Activated CD8-positive, alpha-beta memory T cell treated with anti-CD3 and anti-CD28 coated beads, Interleukin-2, amount 50 U/mL, for 1 hour (primary cell): ENCODE results near the gene GPR35.
"Not testable (repeated sequence)": the region's sequence is repeated elsewhere in the genome, so short reads cannot be mapped to it uniquely, and the experiment has no call there.

ENCODE experiments used
- DNase-seq: peaks from one replicate; pipeline ENCODE4 v3.0.0-alpha.2; 2020; ENCODE audit errors: extremely low read depth

Gene GPR35

GRCh38 chr2:240602266-240603050 is 22.8 kb upstream of the GPR35 start:
- no peak for DNase-seq

DNA sequence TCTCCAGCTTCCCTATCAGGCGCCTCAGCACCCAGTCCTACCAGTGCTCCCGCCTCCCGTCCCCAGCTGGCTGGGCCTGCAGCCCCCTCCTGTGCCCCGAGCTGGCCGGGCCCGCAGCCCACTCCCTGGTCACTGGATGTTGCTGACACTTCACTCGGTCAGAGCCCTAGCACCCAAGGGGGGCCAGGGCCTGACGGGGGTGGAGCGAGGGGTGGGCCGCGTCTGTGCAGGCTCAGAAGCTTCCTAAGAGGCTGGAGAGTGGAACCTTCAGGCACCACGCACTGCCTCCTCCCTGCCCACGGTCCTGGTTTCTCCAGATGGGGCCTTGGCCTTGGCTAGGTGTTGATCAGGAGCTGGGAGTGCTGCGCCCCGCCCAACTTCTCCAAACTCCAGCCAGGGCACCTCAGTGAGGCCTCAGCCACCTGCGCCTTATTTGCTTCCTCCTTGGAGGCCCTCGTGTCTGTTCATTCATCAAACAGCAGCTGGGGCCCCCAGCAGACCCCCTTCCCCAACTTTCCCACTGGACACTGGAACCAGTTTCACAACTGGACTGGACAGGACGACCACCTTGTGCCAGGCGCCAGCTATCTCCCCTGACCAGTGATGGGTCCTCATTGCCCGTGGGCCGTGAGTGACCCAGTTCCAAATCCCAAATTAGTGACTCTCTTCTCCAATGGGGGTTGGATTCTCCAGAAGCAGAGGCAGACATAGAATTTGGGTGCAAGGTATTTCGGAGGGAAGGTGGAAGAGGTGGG is 22.0 kb upstream of the GPR35 start:
- no peak for DNase-seq

GRCh38 chr2:240603846-240604245 is 21.4 kb upstream of the GPR35 start:
- no peak for DNase-seq

DNA sequence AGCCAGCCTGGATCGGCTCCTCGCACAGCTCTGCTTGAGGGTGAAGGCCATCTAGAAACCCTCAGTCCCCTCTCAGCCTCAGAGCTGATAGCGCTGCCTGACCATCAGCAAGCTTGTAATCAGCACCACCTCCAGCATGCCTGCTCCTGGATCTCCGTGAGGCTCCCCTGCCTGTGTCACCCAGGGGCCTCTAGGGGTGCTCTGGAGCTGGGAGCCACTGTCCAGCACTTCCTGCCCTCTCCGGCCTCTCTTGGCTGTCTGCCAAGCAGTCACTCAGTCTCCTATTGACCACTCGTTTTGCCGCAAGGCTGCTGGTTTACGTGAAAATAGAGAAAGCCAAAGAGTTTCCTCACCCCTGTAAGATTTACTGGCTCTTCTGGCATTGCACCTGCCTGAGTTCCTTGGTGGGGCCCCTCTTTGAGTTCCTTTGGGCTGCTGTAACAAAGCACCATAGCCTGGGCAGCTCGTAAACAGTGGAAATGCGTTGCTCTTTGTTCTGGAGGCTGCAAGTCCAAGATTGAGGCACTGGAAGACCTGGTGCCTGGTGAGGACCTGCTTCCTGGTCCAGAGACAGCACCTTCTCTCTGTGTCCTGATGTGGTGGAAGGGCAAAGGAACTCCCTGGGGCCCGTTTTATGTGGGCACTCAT is 20.9 kb upstream of the GPR35 start:
- no peak for DNase-seq

GRCh38 chr2:240604939-240605716 is 20.2 kb upstream of the GPR35 start:
- DNase-seq = no peak

DNA sequence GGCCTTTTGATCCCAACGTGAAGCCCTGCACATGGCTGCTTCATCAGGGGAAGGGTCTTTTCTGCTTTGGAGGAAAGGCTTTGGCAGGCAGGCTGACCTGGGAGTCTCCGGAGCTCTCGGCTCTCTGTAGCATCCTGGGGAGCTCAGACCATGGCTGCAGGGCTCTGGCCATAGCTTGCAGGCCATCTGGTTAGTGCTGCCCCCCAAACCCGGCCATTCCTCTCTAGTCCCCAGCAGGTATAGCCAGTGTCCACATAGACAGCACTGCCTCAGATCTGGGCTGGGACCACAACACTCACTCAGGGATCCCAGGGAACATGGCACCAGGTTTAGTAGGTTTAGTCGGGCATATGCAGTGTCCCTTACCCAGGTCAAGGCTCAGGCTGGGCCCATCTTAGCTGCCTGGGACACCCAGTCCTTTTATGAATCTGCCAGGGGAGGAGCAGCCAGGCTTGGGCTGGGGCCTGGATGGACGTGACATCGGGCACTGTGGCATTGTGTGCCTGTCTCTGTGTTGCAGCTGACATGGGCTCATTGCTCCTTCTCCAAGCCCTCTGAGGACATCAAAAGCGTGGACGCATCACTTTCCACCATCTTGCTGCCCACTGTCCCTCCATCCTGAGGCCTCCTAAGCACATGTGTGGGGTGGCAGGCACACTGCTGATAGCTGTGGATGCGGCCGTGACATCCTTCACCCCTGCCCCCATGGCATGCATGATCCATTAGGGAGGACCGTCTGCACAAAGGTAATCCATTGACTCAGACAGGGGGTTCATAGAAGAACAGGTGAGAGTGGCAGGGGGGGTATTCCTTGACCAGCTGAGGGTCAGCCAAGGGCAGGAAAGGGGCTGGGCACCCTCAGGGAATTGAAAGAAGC is 19.2 kb upstream of the GPR35 start:
- no peak for DNase-seq

DNA sequence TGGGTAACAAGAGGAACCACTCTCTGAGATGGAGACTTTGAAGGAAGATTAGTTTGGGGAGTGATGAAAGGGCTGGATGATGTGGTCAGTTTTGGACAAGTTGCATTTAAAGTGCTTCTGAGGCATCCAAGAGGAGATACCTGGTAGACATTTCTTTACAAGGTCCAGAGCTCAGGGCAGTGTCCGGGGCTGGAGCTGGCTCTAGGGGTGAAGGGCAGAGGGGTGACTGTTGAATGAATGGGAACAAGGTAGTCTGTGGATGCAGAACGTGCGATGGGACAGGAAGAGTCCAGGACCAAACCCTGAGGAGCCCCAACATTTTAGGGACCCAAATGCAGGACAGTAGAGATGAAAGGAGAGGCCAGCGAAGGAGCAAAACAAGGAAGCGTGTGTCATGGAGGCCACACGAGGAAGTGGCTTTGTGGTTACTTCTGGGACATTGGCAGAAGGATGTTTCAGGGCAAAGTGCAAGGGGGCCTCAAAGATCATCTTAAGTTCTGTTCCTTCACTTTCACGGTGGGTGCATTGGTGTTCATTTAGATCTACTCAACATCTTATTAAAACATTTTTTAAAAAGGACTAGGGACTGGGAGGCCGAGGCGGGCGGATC is 13.6 kb upstream of the GPR35 start:
- DNase-seq = no peak

DNA sequence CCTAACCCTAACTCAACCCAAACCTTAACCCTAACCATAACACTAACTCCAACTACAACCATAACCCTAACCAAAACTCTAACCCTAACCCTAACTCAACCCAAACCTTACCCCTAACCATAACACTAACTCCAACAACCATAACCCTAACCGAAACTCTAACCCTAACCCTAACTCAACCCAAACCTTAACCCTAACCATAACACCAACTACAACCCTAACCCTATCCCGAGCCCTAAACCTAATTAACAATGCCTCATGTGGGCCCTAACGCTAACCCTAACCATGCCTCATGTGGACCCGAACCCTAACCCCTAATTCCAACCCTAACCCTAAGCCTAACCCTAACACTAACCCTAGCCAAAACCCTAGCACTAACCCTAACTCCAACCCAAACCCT is 11.5 kb upstream of the GPR35 start:
- DNase-seq = no peak

DNA sequence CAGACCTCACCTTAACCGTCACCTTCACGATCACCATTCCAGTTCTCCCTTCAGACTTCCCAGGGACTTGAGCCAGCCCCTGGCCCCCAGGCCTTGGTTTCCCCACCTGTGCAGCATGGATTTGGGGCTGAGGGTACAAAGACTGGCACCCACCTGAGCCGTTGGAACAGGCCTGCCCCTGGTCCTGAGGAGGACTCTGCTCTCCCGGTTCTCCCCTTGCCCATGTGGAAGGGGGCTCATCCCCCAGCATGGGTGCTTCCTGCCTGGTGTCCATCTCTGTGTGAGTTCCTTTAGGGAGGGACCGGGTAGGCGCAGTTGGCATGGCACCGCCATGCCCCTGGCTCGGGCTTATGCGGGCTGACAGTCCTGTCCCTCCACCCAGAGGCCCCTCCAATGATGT is 10.9 kb upstream of the GPR35 start:
- DNase-seq = no peak

DNA sequence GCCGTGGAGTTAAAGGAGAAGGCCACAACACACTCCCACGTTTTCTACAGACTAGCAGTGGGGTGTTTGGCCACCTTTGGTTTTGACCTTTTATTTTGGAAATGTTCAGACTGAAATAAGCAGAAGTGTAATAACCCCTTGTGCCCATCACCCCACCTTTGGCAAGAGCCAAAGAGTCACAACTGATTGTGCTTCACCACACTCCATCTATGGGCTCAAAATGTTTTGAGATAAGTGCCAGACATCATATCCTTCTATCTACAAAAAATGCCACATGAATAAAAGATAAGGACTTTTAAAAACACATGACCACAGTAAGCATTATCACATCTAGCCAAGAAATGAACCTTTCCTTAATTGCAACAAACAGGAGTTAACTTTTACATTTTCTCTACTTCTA is 9.9 kb upstream of the GPR35 start:
- DNase-seq = no peak

DNA sequence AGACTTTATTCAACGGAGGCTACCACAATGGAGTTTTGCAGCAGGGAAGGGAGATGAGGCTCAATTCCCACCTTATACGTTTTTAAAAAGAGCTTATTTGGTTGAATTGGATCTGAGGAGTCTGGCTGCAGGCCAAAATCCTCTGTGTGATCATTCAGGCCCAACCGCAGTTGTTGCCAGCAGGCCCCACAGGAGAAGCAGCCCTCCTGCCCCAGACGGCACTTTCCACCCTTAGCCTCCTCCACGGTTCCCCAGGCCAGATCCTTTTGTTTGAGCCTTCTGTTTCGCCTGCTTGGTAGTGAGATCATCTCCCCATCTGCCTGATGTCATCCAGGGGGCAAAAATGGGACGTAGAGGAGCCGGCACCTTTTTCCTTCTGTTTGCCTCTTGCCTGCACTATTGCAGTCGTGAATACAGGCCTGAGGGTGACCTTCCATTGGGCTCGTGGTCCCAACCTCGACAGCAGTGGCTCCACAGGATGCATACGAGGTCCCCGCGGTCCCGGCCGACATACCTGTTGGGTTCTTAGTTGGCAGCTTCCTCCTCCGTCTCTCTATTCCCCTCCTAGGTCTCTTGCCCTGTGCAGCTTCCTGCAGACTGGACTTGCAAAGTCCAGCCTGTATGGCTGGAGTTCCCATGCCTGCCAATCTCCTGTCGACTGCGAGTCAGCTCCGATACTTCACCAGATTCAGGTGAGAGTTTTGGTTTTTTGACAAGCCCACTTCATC is 9.3 kb upstream of the GPR35 start:
- DNase-seq = no peak

DNA sequence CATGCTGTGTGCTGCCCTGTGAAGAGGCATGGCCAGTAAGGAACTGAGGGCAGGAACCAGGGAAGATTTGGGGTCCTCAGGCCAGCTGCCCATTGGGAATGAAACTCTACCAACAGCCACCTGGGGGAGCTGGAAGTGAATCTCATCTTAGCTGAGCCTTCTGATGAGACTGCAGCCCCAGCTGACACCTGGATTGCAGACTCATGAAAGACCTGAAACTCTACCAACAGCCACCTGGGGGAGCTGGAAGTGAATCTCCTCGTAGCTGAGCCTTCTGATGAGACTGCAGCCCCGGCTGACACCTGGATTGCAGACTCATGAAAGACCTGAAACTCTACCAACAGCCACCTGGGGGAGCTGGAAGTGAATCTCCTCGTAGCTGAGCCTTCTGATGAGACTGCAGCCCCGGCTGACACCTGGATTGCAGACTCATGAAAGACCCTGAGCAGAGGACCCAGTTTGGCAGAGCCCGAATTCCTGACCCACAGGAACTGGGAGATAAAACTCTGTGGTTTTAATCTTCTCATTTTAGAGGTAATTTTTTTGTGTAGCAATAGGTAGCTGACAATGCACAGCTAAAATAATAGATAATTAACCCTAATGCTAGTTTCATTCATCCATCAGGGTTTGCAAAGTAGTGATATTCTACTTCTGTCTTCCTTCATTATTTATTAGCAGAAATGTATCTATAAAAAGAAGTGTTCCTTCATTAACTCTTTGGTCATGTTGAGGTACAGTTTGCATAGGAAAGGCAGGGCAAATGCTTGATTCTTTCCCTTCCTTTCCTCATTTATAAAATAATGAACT is 8.2 kb upstream of the GPR35 start:
- not testable (repeated sequence) for DNase-seq

- no peak for DNase-seq
These were observed 6.5 kb upstream of the GPR35 start for GRCh38 chr2:240618776-240619175.

GRCh38 chr2:240619506-240620148 is 5.7 kb upstream of the GPR35 start:
- DNase-seq = no peak

DNA sequence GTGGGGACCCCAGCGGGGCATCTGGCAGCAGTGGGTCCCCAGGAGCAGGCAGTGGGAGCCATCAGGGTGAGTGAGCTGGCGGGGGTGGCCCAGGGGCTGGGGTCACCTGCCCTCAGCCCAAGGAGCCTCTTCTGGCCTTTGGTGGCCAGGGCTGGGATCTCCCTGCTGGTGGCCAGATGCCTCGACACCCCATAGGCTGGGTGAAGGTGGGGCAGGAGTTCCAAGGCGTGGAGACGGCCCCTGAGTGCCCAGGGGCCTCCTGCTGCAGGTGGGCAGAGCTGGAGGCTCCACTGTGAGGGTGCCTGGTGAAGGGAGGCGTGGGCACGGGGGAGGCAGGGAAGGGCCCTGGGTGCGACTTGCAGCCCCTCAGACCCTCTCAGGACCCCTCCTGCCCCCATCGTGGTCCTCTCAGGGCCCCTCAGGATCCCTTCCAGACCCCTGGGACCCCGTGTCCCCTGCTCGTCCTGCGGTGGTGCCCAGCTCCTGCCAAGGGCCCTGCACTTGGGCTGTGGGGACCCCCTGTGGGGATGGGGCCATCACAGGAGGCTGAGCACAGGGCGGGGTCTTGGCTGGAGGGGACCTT is 5.0 kb upstream of the GPR35 start:
- no peak for DNase-seq

- no peak for DNase-seq
These were observed 4.4 kb upstream of the GPR35 start for GRCh38 chr2:240620859-240621258.

- no peak for DNase-seq
These were observed 3.2 kb upstream of the GPR35 start for GRCh38 chr2:240622060-240622411.

- peak; percentile 33 for DNase-seq
These were observed 2.6 kb upstream of the GPR35 start for GRCh38 chr2:240622531-240623235.
